Duodenal mucosa (tissue), 2 donors: ENCODE measurements around the gene SOX6.

Experiments
- H3K27ac ChIP-seq: one replicate; pipeline ENCODE4 v1.7.0; 2013; ENCODE audit warnings: low read depth, low read length
- H3K27me3 ChIP-seq, 2 donors: one replicate each; pipeline ENCODE4 v1.7.0; 2013; ENCODE audit warnings: low read length in 2 of 2, control low read depth in 1 of 2; ENCODE audit not compliant: insufficient read depth in 2 of 2, control insufficient read depth in 1 of 2
- H3K36me3 ChIP-seq, 2 donors: one replicate each; pipeline ENCODE4 v1.7.0; 2013; ENCODE audit warnings: low read length in 2 of 2, control low read depth in 1 of 2; ENCODE audit not compliant: insufficient read depth in 2 of 2, control insufficient read depth in 1 of 2
- H3K4me1 ChIP-seq, 2 donors: one replicate each; pipeline ENCODE4 v1.7.0; 2013; ENCODE audit warnings: low read length in 2 of 2, control low read depth in 1 of 2; ENCODE audit not compliant: insufficient read depth in 2 of 2, control insufficient read depth in 1 of 2
- H3K4me3 ChIP-seq, 2 donors: one replicate each; pipeline ENCODE4 v1.7.0; 2013; ENCODE audit warnings: low read length in 2 of 2, low read depth in 1 of 2
- H3K9ac ChIP-seq, 2 donors: one replicate each; pipeline ENCODE4 v1.7.0; 2013; ENCODE audit warnings: low read length in 2 of 2, low read depth in 1 of 2
- H3K9me3 ChIP-seq, 2 donors: one replicate each; pipeline ENCODE4 v1.7.0; 2013; ENCODE audit warnings: low read length in 2 of 2, control low read depth in 1 of 2; ENCODE audit not compliant: control insufficient read depth in 1 of 2

SOX6 gene

DNA sequence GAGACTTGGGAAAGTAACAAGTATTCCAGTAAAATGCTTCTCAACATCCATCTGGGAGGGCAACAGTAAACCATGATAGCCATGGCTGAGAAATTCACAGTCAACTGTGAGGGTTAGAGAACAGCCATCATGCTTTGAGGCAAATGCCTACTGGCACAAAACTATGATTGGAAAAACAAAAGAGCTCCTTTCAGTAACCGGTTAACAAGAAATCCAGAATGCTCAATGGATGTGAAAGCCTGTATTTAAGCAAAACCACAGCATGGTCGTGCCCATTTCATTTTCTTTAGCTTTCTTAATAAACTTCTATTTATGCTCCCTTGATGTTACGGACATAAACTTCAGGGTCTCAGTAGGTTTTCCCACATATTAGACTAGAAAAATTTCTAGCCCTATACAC is 139.5 kb downstream of the SOX6 start:
- Histone ChIP-seq H3K9me3 (no peaks in the 10 kb centered on the region), H3K9ac (no peak overlapping the region), H3K36me3 (no peaks in the 10 kb centered on the region), H3K4me1 (peaks cover 0 to 4% of the 10 kb centered on the region in 2 donors), H3K27me3 (no peaks in the 10 kb centered on the region), H3K27ac (no peak overlapping the region), H3K4me3 (no peak overlapping the region)

- H3K4me3 ChIP-seq, result no peak overlapping the region
- H3K36me3 ChIP-seq, result no peaks in the 10 kb centered on the region
- no peaks in the 10 kb centered on the region for H3K9me3 ChIP-seq
- H3K4me1 ChIP-seq, result peaks cover 0 to 4% of the 10 kb centered on the region in 2 donors
- no peaks in the 10 kb centered on the region for H3K27me3 ChIP-seq
- H3K27ac ChIP-seq, result no peak overlapping the region
- H3K9ac ChIP-seq, result no peak overlapping the region
Observed at GRCh38 chr11:16215352-16215751, 141.0 kb downstream of the SOX6 start.

DNA sequence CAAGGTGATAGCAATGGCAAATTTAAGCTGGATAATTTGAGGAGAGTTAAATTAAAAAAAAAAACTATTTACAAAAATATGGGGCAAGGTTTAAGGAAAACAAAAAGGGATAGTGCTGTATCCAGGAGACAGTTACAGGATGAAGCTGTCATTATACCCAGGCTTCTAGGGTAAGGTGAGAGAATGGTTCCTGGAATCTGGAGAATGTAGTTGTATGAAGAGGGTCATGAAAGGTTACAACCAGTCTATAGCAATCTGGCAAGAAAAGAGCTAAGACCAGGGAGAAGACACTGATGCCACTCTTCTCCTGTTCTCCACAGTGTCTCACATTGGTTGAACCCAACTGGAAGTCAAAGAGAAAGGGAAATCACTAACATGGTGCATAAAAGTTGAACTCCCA is 144.9 kb downstream of the SOX6 start:
- peaks cover 0 to 4% of the 10 kb centered on the region in 2 donors for H3K4me1 ChIP-seq
- no peak overlapping the region for H3K9ac ChIP-seq
- no peak overlapping the region for H3K4me3 ChIP-seq
- no peak overlapping the region for H3K27ac ChIP-seq
- H3K27me3 ChIP-seq, result no peaks in the 10 kb centered on the region
- H3K36me3 ChIP-seq, result no peaks in the 10 kb centered on the region
- no peaks in the 10 kb centered on the region for H3K9me3 ChIP-seq

GRCh38 chr11:16204261-16204660 is 152.1 kb downstream of the SOX6 start:
- no peaks in the 10 kb centered on the region for H3K27me3 ChIP-seq
- H3K9me3 ChIP-seq, result no peaks in the 10 kb centered on the region
- H3K4me3 ChIP-seq, result no peak overlapping the region
- no peaks in the 10 kb centered on the region for H3K4me1 ChIP-seq
- H3K27ac ChIP-seq, result no peak overlapping the region
- no peak overlapping the region for H3K9ac ChIP-seq
- H3K36me3 ChIP-seq, result no peaks in the 10 kb centered on the region

- Histone ChIP-seq H3K4me1 (peaks cover 0 to 10% of the 10 kb centered on the region in 2 donors), H3K27me3 (no peaks in the 10 kb centered on the region), H3K36me3 (no peaks in the 10 kb centered on the region), H3K4me3 (no peak overlapping the region), H3K9me3 (no peaks in the 10 kb centered on the region), H3K27ac (no peak overlapping the region), H3K9ac (no peak overlapping the region)
Observed at GRCh38 chr11:16195651-16196050, 160.7 kb downstream of the SOX6 start.

GRCh38 chr11:16194566-16194965 is 161.8 kb downstream of the SOX6 start:
- Histone ChIP-seq H3K9ac (no peak overlapping the region), H3K4me1 (peaks cover 0 to 10% of the 10 kb centered on the region in 2 donors), H3K27ac (no peak overlapping the region), H3K36me3 (no peaks in the 10 kb centered on the region), H3K27me3 (no peaks in the 10 kb centered on the region), H3K4me3 (no peak overlapping the region), H3K9me3 (no peaks in the 10 kb centered on the region)

GRCh38 chr11:16193897-16194381 is 162.4 kb downstream of the SOX6 start:
- Histone ChIP-seq H3K4me3 (no peak overlapping the region), H3K4me1 (peaks cover 0 to 10% of the 10 kb centered on the region in 2 donors), H3K27ac (no peak overlapping the region), H3K27me3 (no peaks in the 10 kb centered on the region), H3K36me3 (no peaks in the 10 kb centered on the region), H3K9me3 (no peaks in the 10 kb centered on the region), H3K9ac (no peak overlapping the region)

DNA sequence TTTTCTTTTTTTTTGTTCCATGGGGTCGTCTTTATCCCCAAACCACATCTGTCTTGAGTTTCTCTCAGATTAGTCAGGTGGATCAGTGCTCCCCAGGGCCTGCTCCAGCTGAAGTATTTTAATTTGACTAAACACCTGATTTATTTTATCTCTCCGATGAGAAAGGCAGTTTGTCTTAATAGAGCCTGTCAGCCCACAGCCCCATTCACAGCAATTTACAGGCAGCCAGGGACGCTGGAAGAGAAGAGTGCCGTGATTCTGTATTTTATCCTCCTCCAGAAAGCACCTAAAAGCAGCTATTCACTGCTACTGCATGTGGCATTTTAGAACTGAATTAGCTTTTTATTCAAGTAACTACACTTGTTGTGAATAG is 164.5 kb downstream of the SOX6 start:
- Histone ChIP-seq H3K9ac (no peak overlapping the region), H3K4me3 (no peak overlapping the region), H3K9me3 (no peaks in the 10 kb centered on the region), H3K27me3 (no peaks in the 10 kb centered on the region), H3K4me1 (peaks cover 0 to 10% of the 10 kb centered on the region in 2 donors), H3K36me3 (no peaks in the 10 kb centered on the region), H3K27ac (no peak overlapping the region)

- Histone ChIP-seq H3K36me3 (no peaks in the 10 kb centered on the region), H3K4me3 (no peak overlapping the region), H3K4me1 (peaks cover 0 to 10% of the 10 kb centered on the region in 2 donors), H3K9ac (no peak overlapping the region), H3K27ac (no peak overlapping the region), H3K9me3 (no peaks in the 10 kb centered on the region), H3K27me3 (no peaks in the 10 kb centered on the region)
Observed at GRCh38 chr11:16191212-16191867, 165.0 kb downstream of the SOX6 start.

GRCh38 chr11:16186680-16187079 is 169.7 kb downstream of the SOX6 start:
- H3K27ac ChIP-seq, result no peak overlapping the region
- no peaks in the 10 kb centered on the region for H3K9me3 ChIP-seq
- peaks cover 8 to 9% of the 10 kb centered on the region in 2 donors for H3K4me1 ChIP-seq
- no peaks in the 10 kb centered on the region for H3K36me3 ChIP-seq
- H3K4me3 ChIP-seq, result no peak overlapping the region
- H3K9ac ChIP-seq, result no peak overlapping the region
- no peaks in the 10 kb centered on the region for H3K27me3 ChIP-seq
